Neural cell (in vitro differentiated cells): ENCODE results near the gene ANGPTL2. TPM values are rescaled to one million over a fixed set of nuclear protein-coding genes. Genes with fewer than 3 reads are reported as not detected.
A peak's percentile ranks its signal among the peaks of the same experiment; 100 is the strongest.

Experiments used
- H2AFZ ChIP-seq: fragments of 200-600, 300-800 bp; sonication (generic), shearing (Covaris generic); 2 replicates; pipeline ENCODE4 v1.6.0; 2014; ENCODE audit warnings: low read depth, mild to moderate bottlenecking, antibody characterized with exemption, low read length, moderate library complexity
- H3F3A ChIP-seq: fragments of 200-600 bp; shearing (Covaris generic); 2 replicates; pipeline ENCODE4 v1.6.1; 2016; ENCODE audit warnings: mild to moderate bottlenecking, moderate library complexity, mixed read lengths, antibody characterized with exemption, low read length; ENCODE audit not compliant: insufficient read depth, poor library complexity, severe bottlenecking
- H3K27ac ChIP-seq: fragments of 200-600, 300-800 bp; sonication (generic), shearing (Covaris generic); 2 replicates; pipeline ENCODE4 v1.5.1; 2014; ENCODE audit warnings: mild to moderate bottlenecking, low read length, moderate library complexity
- H3K27me3 ChIP-seq: fragments of 300-800, 200-600 bp; sonication (generic), shearing (Covaris generic); 2 replicates; pipeline ENCODE4 v1.6.0; 2014; ENCODE audit warnings: mild to moderate bottlenecking, low read depth, low read length, moderate library complexity; ENCODE audit not compliant: insufficient read depth
- H3K36me3 ChIP-seq: fragments of 300-800, 200-600 bp; sonication (generic), shearing (Covaris generic); 2 replicates; pipeline ENCODE4 v1.5.1; 2014; ENCODE audit warnings: mild to moderate bottlenecking, antibody characterized with exemption, low read length, moderate library complexity; ENCODE audit not compliant: insufficient read depth
- H3K4me2 ChIP-seq: fragments of 300-800, 200-600 bp; sonication (generic), shearing (Covaris generic); 2 replicates; pipeline ENCODE4 v1.6.0; 2014; ENCODE audit warnings: mild to moderate bottlenecking, low read length
- H3K4me3 ChIP-seq: fragments of 300-800, 200-600 bp; sonication (generic), shearing (Covaris generic); 2 replicates; pipeline ENCODE4 v1.5.1; 2014; ENCODE audit warnings: mild to moderate bottlenecking, low read length, moderate library complexity
- H3K79me2 ChIP-seq: fragments of 200-600 bp; shearing (Covaris generic); replicated peaks from 2 replicates; pipeline ENCODE4 v1.6.0; 2014; ENCODE audit warnings: mild to moderate bottlenecking, low read length, moderate library complexity; ENCODE audit not compliant: insufficient read depth
- H3K9ac ChIP-seq: fragments of 300-800, 200-600 bp; sonication (generic), shearing (Covaris generic); 2 replicates; pipeline ENCODE4 v1.6.1; 2016; ENCODE audit warnings: mild to moderate bottlenecking, low read length, mixed read lengths
- H3K9me2 ChIP-seq: fragments of 200-600 bp; shearing (Covaris generic); 2 replicates; pipeline ENCODE4 v1.6.1; 2016; ENCODE audit warnings: mild to moderate bottlenecking, low read length, mixed read lengths; ENCODE audit not compliant: insufficient read depth
- H3K9me3 ChIP-seq: fragments of 200-600, 300-800 bp; sonication (generic), shearing (Covaris generic); 2 replicates; pipeline ENCODE4 v1.6.1; 2016; ENCODE audit warnings: mild to moderate bottlenecking, mixed run types, low read length, moderate library complexity, mixed read lengths
- H4K20me1 ChIP-seq: fragments of 200-600 bp; shearing (Covaris generic); 2 replicates; pipeline ENCODE4 v1.6.1; 2016; ENCODE audit warnings: mild to moderate bottlenecking, mixed run types; ENCODE audit not compliant: insufficient read depth
- CTCF ChIP-seq: fragments of 450-650 bp; IDR thresholded peaks from 2 replicates; pipeline ENCODE4 v1.5.1; 2014; ENCODE audit warnings: antibody characterized with exemption, mild to moderate bottlenecking, moderate library complexity; ENCODE audit not compliant: poor library complexity, severe bottlenecking
- EP300 ChIP-seq: fragments of 450-650 bp; conservative IDR thresholded peaks from 2 replicates; pipeline ENCODE4 v1.6.1; 2014; ENCODE audit warnings: antibody characterized with exemption, mild to moderate bottlenecking, moderate library complexity; ENCODE audit not compliant: poor library complexity, severe bottlenecking
- EZH2 ChIP-seq: fragments of 200-600, 300-800 bp; shearing (Covaris generic), sonication (generic); IDR thresholded peaks from 2 replicates; pipeline ENCODE4 v1.6.1; 2014; ENCODE audit warnings: antibody characterized with exemption, low read length, borderline replicate concordance, mild to moderate bottlenecking; ENCODE audit not compliant: insufficient read depth, poor library complexity, severe bottlenecking
- MXI1 ChIP-seq: fragments of 450-650 bp; conservative IDR thresholded peaks from 2 replicates; pipeline ENCODE4 v1.6.1; 2014; ENCODE audit warnings: antibody characterized with exemption, mild to moderate bottlenecking; ENCODE audit not compliant: poor library complexity, severe bottlenecking
- POLR2AphosphoS5 ChIP-seq: IDR thresholded peaks from 2 replicates; pipeline ENCODE4 v1.6.1; 2012
- RAD21 ChIP-seq: fragments of 450-650 bp; conservative IDR thresholded peaks from 2 replicates; pipeline ENCODE4 v1.6.1; 2014; ENCODE audit warnings: antibody characterized with exemption, mild to moderate bottlenecking, moderate library complexity
- REST ChIP-seq: IDR thresholded peaks from 2 replicates; pipeline ENCODE4 v1.6.1; 2012; ENCODE audit warnings: borderline replicate concordance
- SMC3 ChIP-seq: fragments of 450-650 bp; conservative IDR thresholded peaks from 2 replicates; pipeline ENCODE4 v1.6.1; 2014; ENCODE audit warnings: antibody characterized with exemption, mild to moderate bottlenecking, moderate library complexity; ENCODE audit not compliant: poor library complexity
- TAF1 ChIP-seq: IDR thresholded peaks from 2 replicates; pipeline ENCODE4 v1.6.1; 2012; ENCODE audit warnings: low read depth
- polyA plus RNA-seq: library from polyadenylated mRNA; depleted of rRNA; stranded (reverse); fragments of >200 nt; gene quantifications from 2 replicates; pipeline ENCODE4 v1.2.3, GENCODE V29; 2014

The ANGPTL2 gene
- polyA plus RNA-seq, 1 donor from 2014 or later, result not detected

- H3K4me3 ChIP-seq, result no peak overlapping the region
- H3K79me2 ChIP-seq, result no peaks in the 10 kb centered on the region
- TF ChIP-seq POLR2AphosphoS5 (no peak), REST (no peak), EZH2 (no peak)
- no peak overlapping the region for H3K4me2 ChIP-seq
- no peaks in the 10 kb centered on the region for H3K36me3 ChIP-seq
- no peaks in the 10 kb centered on the region for H3F3A ChIP-seq
- H4K20me1 ChIP-seq, result no peaks in the 10 kb centered on the region
- H3K9me3 ChIP-seq, result no peaks in the 10 kb centered on the region
- H3K27me3 ChIP-seq, result no peaks in the 10 kb centered on the region
- H2AFZ ChIP-seq, result no peak overlapping the region
- no peak overlapping the region for H3K9ac ChIP-seq
- H3K27ac ChIP-seq, result no peak overlapping the region
- H3K9me2 ChIP-seq, result no peaks in the 10 kb centered on the region
Observed at GRCh38 chr9:127159949-127160610, 37.6 kb upstream of the ANGPTL2 start.

GRCh38 chr9:127159325-127159801, 36.9 kb upstream of the ANGPTL2 start:
- peak; percentile 65 for TF ChIP-seq MXI1
- TF ChIP-seq EZH2, result no peak
- peak; percentile 51 for TF ChIP-seq CTCF
- peak; percentile 32 for TF ChIP-seq RAD21
- TF ChIP-seq EP300, result no peak
- TF ChIP-seq TAF1, result no peak
- TF ChIP-seq REST, result no peak
- no peak for TF ChIP-seq POLR2AphosphoS5
- peak; percentile 37 for TF ChIP-seq SMC3
- Histone ChIP-seq H3K4me2 (no peak overlapping the region), H3K27me3 (no peaks in the 10 kb centered on the region), H3F3A (no peaks in the 10 kb centered on the region), H3K4me3 (no peak overlapping the region), H3K79me2 (no peaks in the 10 kb centered on the region), H3K9me2 (no peaks in the 10 kb centered on the region), H3K36me3 (no peaks in the 10 kb centered on the region), H4K20me1 (no peaks in the 10 kb centered on the region), H3K27ac (no peak overlapping the region), H3K9ac (no peak overlapping the region), H2AFZ (no peak overlapping the region), H3K9me3 (no peaks in the 10 kb centered on the region)
